Right cardiac atrium (tissue), 5 donors: Measurements from ENCODE around the gene CCDC158. TPM values are rescaled to one million over a fixed set of nuclear protein-coding genes. Genes with fewer than 3 reads are reported as not detected.
"Not testable (repeated sequence)": the region's sequence is repeated elsewhere in the genome, so short reads cannot be mapped to it uniquely, and the experiment has no call there.

Experiments
- ATAC-seq, 2 donors: fragments of 200-7000 bp; cut with Tn5 transposase; one replicate each; pipeline versions ENCODE4 v1.8.0 to v1.9.1; 2020; ENCODE audit warnings: moderate library complexity in 2 of 2, mild to moderate bottlenecking in 1 of 2
- DNase-seq, 3 donors: peaks; one replicate each; pipeline ENCODE4 v3.0.0-alpha.2; 2020
- H3K27ac ChIP-seq: one replicate; pipeline ENCODE4 v1.5.1; 2013; ENCODE audit warnings: mild to moderate bottlenecking, low read length, control low read depth, moderate library complexity
- H3K27me3 ChIP-seq: one replicate; pipeline ENCODE4 v1.6.1; 2013; ENCODE audit not compliant: control insufficient read depth, insufficient read depth
- H3K4me1 ChIP-seq: one replicate; pipeline ENCODE4 v1.6.1; 2013; ENCODE audit warnings: low read length; ENCODE audit not compliant: control insufficient read depth, insufficient read depth
- H3K4me3 ChIP-seq: one replicate; pipeline ENCODE4 v1.5.1; 2013; ENCODE audit warnings: low read length, control low read depth
- H3K9me3 ChIP-seq: one replicate; pipeline ENCODE4 v1.6.1; 2013; ENCODE audit warnings: low read length; ENCODE audit not compliant: control insufficient read depth
- WGBS: extraction: QIAGEN DNeasy Blood & Tissue Kit; methylation state at CpG from one replicate; pipeline ENCODE4 v1.1.7; 2013; 5-methylcytosine and 5-hydroxymethylcytosine counted together
- intact Hi-C, 4 donors: fragments of 100-400 bp; cut with DNase I; formaldehyde crosslinking; loops; one replicate each; pipeline versions ENCODE4 v1.11.0 to v1.14.0; 2022 to 2023
- polyA plus RNA-seq: library from polyadenylated mRNA; stranded (reverse); fragments of 200-250 nt; gene quantifications from one replicate; pipeline ENCODE4 v1.2.3, GENCODE V29; 2013
- total RNA-seq, 4 donors: library from RNA; stranded (reverse); fragmentation: NEBNext Ultra II Directional; extraction: Animal tissue kit (Norgen Biotek cat#: 25700); gene quantifications; one replicate each; pipeline ENCODE4 v1.2.1, GENCODE V29; 2021
- donor health status: healthy with polysubstance abuse.
- donor health status: DM: no; HTN: yes; CAD: no.
- donor health status: DM: no; HTN: no; CAD: no.
- donor health status: DM: no; HTN: yes; CAD: no; lungs with severe emphysema.
- donor health status: DM: yes; HTN: yes; CAD: no.

Gene CCDC158
- total and polyA plus RNA-seq, 5 donors = 0.07 to 2.0 (median 1.2) TPM

DNA sequence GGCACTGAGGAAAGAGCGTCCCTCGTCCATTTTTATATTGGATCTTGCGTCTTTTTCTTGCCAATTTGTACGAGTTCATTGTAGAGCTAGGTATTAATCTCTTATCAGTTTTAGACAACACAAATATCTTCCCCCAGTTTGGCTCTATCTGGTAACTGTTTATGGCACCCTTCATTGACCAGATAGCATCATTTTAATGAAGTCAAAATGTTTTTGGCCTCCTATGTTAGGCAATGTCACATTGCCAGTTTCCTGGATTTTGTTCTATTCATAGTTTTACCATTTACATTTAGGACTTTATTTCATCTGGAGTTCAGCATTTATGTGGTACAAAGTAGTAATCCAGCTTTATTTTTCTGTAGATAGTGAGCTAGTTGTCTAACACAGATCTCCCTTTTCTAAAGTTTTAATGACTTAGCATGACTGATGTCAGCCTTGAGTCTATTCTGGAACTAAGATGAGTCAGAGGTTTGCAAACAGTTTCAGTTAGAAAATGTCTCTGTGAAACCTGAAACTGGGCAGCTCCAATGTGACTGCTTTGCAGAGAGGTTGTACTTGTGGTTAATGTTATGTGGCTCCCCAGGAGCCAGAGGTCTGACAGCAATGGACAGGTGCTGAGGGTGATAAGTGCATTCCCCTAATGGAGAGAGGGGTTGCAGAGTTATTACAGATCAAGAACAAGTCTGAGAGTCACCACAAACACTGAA lies 119.7 kb downstream of the CCDC158 start:
- Histone ChIP-seq H3K4me1 (peaks cover 6% of the 10 kb centered on the region), H3K27ac (peak overlapping the region; percentile 15), H3K9me3 (no peaks in the 10 kb centered on the region), H3K4me3 (no peak overlapping the region), H3K27me3 (no peaks in the 10 kb centered on the region)
- ATAC-seq (peak; percentile 24 to 36), DNase-seq (no peak)
- 80% methylated on average over 4 of the region's 4 CpGs for WGBS
- intact Hi-C loops = loop anchor here in 2 of 4 donors (10.0 kb wide), 2 partner anchors 86 to 116 kb away; partner anchors contain the start of gene SCARB2 (in 1 of the 2)

DNA sequence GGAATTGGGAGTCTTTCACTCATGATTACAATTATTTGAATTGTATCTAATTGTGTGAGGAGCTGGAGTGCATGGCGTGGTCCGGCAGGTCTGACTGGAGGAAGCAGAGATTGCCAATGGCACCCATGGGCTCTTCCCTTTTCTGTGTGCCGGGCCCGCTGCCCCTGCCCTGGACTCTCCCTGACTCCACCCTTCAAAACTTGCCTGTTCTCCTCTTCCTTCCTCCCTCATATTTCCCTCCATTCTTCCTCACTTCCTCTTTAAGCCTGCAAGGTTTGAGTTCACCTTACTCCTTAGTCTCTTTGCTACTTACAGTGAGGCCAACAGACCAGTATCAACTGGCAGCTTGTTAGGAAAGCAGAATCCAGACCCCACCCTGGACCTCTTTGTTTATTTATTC lies 120.9 kb downstream of the CCDC158 start:
- DNase-seq (peak in 1 of 3 donors; percentile 57), ATAC-seq (peak; percentile 18 to 63)
- 76% methylated on average over 4 of the region's 4 CpGs for WGBS
- no peak overlapping the region for H3K4me3 ChIP-seq
- no peak overlapping the region for H3K27ac ChIP-seq
- intact Hi-C loops = loop anchor here in 2 of 4 donors (10.0 kb wide), 2 partner anchors 85 to 115 kb away; partner anchors contain the start of gene SCARB2 (in 1 of the 2)
- H3K27me3 ChIP-seq = no peaks in the 10 kb centered on the region
- peaks cover 1% of the 10 kb centered on the region for H3K4me1 ChIP-seq
- no peaks in the 10 kb centered on the region for H3K9me3 ChIP-seq

DNA sequence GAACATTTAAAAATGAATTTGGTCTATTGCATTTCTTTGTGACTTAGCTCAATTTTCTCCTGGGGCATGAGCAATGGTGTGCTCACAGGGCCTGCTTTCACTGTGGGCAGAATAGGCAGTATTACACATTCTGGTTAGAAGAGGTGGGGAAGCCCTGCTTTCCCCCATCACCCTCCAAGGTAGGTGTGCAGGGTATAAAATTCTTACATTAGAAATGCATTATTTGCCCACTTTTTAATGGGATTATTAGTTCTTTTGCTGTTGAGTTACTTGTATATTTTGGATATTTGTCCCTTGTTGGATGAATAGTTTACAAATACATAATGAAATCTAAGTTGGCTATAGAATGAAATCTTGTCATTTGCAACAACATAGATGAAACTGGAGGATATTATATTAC lies 122.7 kb downstream of the CCDC158 start:
- ATAC-seq (no peak), DNase-seq (no peak)
- H3K4me1 ChIP-seq = peaks cover 4% of the 10 kb centered on the region
- no peak overlapping the region for H3K4me3 ChIP-seq
- intact Hi-C loops = no loop called here
- H3K9me3 ChIP-seq = no peaks in the 10 kb centered on the region
- no peaks in the 10 kb centered on the region for H3K27me3 ChIP-seq
- no peak overlapping the region for H3K27ac ChIP-seq

DNA sequence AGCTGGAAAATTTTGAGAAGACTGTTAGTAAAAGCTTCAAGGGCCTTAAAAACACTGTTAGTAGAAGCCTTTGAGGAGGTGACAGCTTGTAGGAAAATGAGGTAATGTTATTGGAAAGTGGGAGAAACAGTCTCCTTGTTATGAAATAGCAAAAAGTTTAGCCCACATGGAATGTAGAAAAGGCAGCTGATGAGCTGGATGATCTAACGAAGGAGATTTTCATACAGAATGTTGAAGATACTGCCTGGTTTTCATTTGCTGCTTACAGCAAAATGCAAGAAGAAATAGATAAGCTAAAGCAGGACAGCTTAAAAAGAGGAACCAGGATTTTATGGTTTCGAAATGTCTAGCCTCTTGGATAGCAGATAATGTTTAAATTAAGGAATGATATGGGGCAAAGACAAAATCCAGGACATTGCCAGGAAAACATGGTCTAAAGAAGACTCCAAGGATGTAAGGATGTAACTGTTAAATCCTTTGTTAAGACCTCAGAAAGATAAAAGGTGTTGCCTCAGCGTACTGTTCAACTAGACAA lies 124.6 kb downstream of the CCDC158 start:
- no peak overlapping the region for H3K27ac ChIP-seq
- ATAC-seq (no peak), DNase-seq (no peak)
- no peak overlapping the region for H3K4me3 ChIP-seq
- H3K9me3 ChIP-seq = no peaks in the 10 kb centered on the region
- H3K4me1 ChIP-seq = peaks cover 4% of the 10 kb centered on the region
- intact Hi-C loops = no loop called here
- WGBS = 86% methylated on average over 3 of the region's 3 CpGs
- no peaks in the 10 kb centered on the region for H3K27me3 ChIP-seq

DNA sequence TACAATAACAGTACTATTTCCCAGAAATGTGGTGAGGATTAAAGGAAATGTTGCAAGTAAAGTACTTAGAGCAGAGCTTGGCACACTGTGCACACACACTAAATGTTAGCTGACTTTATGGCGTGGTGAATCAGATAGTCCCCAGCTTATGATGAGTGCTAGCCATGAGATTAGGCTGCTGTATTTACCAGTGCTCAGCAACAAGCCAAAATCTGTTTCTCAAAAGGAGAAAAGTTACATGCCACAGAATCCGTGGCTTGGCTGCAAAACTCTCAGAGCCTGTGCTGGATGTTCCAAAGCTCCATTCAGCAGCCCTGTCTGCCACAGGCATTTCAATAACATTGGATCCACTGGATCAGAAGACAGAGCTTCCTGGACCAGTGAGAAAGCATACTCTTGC lies 127.2 kb downstream of the CCDC158 start:
- Histone ChIP-seq H3K27ac (no peak overlapping the region), H3K4me1 (peaks cover 2% of the 10 kb centered on the region), H3K9me3 (no peaks in the 10 kb centered on the region), H3K4me3 (no peak overlapping the region), H3K27me3 (no peaks in the 10 kb centered on the region)
- DNase-seq (peak in 2 of 3 donors; percentile 28 to 55), ATAC-seq (peak; percentile 92 to 94)
- 42% methylated on average over 2 of the region's 2 CpGs for WGBS
- intact Hi-C loops = no loop called here

DNA sequence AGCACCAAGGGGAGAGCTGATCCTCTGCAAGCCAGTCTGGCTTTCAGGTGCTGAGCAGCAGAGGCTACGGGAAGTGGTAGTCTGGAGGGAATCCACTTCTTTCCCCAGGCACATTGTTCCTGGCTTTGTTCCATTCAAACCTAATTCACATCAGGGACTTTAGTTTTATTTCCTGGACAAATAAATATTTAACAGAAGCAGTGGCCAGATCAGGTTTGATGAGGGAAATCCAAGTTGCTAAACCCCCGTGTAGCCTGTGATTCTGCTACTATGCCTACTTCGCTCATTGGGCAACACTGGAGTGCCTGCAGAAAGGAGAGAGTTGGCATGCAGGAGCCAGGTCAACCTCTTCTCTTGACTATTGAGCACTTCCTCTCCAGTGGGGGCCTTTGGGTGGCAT lies 128.2 kb downstream of the CCDC158 start:
- WGBS = 73% methylated on average over 3 of the region's 3 CpGs
- ATAC-seq = no peak

DNA sequence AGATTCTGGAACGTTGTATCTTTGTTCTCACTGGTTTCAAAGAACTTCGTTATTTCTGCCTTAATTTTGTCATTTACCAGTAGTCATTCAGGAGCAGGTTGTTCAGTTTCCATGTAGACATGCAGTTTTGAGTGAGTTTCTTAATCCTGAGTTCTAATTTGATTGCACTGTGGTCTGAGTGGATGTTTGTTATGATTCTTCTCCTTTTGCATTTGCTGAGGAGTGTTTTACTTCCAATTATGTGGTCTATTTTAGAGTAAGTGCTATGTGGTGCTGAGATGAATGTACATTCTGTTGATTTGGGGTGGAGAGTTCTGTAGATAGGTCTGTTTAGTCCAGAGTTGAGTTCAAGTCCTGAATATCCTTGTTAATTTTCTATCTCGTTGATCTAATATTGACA lies 133.1 kb downstream of the CCDC158 start:
- intact Hi-C loops, H3K4me1 ChIP-seq, H3K27ac ChIP-seq, H3K9me3 ChIP-seq, H3K4me3 ChIP-seq, H3K27me3 ChIP-seq, ATAC-seq, DNase-seq: not testable (repeated sequence)
- 78% methylated on average over 3 of the region's 3 CpGs for WGBS

More for the DNA sequence above, 128.2 kb downstream of the CCDC158 start:
- intact Hi-C loops = no loop called here
- Histone ChIP-seq H3K27ac (no peak overlapping the region), H3K4me1 (peaks cover 2% of the 10 kb centered on the region), H3K27me3 (no peaks in the 10 kb centered on the region), H3K4me3 (no peak overlapping the region), H3K9me3 (no peaks in the 10 kb centered on the region)
- DNase-seq = no peak

DNA sequence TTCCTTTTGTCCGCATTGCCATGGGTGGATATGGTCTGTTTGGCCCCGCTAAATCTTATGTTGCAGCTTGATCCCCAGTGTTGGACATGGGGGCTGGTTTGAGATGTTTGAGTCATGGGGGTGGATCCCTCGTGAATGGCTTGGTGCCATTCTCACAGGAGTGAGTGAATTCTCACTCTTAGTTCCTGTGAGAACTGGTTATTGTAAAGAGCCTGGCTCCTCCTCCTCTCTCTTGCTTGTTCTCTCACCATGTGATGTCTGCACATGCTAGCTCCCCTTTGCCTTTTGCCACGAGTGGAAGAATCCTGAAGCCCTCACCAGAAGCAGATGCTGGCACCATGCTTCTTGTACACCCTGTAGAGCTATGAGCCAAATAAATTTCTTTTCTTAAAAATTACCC lies 137.0 kb downstream of the CCDC158 start:
- 77% methylated on average over 4 of the region's 4 CpGs for WGBS
- no peaks in the 10 kb centered on the region for H3K9me3 ChIP-seq
- H3K27ac ChIP-seq = no peak overlapping the region
- no peak overlapping the region for H3K4me3 ChIP-seq
- no peak for DNase-seq
- intact Hi-C loops = no loop called here
- H3K27me3 ChIP-seq = no peaks in the 10 kb centered on the region
- ATAC-seq = no peak
- H3K4me1 ChIP-seq = peaks cover 2% of the 10 kb centered on the region

DNA sequence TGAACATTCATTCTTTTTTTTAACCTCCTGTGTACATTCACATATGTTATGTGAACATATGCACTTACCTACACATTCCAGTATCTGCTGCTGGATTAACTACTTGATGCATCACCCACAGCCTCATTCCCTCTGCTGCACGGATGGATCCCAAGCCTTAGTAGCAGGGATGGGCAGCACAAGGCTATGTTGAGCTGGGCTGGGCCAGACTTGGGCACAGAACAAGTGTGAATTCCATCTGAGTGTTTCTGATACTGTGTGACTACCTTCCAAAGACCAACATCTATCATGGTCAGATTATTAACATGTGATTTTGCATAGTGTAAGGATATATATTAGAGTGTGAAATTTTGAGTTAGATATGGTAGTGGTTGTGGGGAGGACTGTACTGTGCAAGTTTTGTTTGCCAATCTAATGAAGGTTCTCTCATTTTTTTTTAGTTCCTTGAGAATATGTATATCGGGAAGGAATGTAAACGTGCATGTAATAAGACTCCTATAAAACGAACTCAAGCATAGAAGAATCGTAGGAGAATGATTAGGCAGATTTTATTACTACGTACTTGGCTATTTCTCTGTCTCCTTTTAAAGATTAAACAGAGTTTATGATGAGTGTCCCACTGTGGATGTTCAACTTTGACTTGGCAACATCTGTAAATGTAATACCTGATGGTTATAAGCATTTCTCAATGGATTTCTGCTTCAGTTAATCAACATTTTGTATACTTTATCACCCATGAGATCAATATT lies 137.8 kb downstream of the CCDC158 start:
- no peaks in the 10 kb centered on the region for H3K27me3 ChIP-seq
- intact Hi-C loops = no loop called here
- peaks cover 2% of the 10 kb centered on the region for H3K4me1 ChIP-seq
- ATAC-seq = peak in 1 of 2 donors; percentile 71
- DNase-seq = no peak
- H3K27ac ChIP-seq = no peak overlapping the region
- H3K9me3 ChIP-seq = no peaks in the 10 kb centered on the region
- no peak overlapping the region for H3K4me3 ChIP-seq
- WGBS = 78% methylated on average over 6 of the region's 6 CpGs

DNA sequence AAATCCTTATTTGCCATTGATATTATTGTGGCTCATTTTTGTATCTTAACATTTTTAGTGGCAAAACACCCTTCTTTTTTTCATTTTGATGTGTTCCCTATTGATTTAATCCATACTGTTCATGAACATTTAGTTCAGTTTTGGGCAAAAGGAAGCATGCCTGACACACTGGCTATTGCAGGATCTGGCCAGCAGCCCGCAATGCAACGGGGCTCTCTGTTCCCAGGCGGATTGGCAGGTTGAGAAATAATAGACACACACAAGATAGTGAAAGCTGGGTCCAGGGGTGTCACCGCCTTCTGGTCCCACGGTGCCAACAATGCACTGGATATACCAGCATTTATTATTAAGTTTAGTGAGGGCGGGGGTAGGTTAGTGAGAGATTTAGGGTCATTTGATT lies 139.3 kb downstream of the CCDC158 start:
- H3K4me1 ChIP-seq, H3K4me3 ChIP-seq, intact Hi-C loops, H3K27me3 ChIP-seq, H3K9me3 ChIP-seq, H3K27ac ChIP-seq: not testable (repeated sequence)
- 46% methylated on average over 6 of the region's 6 CpGs for WGBS
- peak; percentile 26 to 65 (median 58) for DNase-seq
- peak in 1 of 2 donors; percentile 45 for ATAC-seq
